ENCODE results near the gene LHFPL2.

DNA sequence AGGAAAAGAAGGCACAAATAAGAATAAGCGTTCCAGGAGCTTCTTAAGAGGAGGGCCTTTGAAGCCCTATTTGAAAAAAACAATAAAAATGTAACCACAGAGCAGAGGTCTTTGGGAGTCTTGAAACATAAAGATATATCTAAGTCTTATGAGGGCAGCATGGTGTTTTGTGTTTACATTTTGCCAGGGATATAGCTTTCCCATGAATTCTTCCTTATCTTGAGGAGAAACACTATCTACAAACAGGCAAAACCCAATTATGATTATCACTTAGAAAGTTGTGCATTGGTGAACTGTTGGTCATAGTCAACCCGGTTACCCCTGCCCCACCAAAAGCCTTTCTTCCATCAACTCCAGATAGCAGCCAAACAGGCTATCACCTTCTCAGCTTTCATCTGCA lies 23.6 kb upstream of the LHFPL2 start:
- TF ChIP-seq, protein P1, sequence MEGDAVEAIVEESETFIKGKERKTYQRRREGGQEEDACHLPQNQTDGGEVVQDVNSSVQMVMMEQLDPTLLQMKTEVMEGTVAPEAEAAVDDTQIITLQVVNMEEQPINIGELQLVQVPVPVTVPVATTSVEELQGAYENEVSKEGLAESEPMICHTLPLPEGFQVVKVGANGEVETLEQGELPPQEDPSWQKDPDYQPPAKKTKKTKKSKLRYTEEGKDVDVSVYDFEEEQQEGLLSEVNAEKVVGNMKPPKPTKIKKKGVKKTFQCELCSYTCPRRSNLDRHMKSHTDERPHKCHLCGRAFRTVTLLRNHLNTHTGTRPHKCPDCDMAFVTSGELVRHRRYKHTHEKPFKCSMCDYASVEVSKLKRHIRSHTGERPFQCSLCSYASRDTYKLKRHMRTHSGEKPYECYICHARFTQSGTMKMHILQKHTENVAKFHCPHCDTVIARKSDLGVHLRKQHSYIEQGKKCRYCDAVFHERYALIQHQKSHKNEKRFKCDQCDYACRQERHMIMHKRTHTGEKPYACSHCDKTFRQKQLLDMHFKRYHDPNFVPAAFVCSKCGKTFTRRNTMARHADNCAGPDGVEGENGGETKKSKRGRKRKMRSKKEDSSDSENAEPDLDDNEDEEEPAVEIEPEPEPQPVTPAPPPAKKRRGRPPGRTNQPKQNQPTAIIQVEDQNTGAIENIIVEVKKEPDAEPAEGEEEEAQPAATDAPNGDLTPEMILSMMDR (conservative IDR thresholded peaks at IDR 0.05; ENCODE audit: low read depth in 2 of 2) = no peak
- no peak for TF ChIP-seq STAT1 (IDR thresholded peaks at IDR 0.05; ENCODE audit: unreplicated experiment)
- no peak for TF ChIP-seq EZH2 (IDR thresholded peaks at IDR 0.05; ENCODE audit: low read depth, unreplicated experiment)
